HepG2 (cell line): ENCODE results near the gene TENT5A.

ENCODE experiments used
- MZF1 ChIP-seq: sonication (generic); formaldehyde crosslinking; IDR thresholded peaks from 2 replicates; pipeline ENCODE4 v1.8.1; 2023; ENCODE audit warnings: mild to moderate bottlenecking, missing genetic modification reagents, borderline replicate concordance
- SIN3A ChIP-seq: IDR thresholded peaks from 2 replicates; pipeline ENCODE4 v1.6.1; 2011; ENCODE audit warnings: low read depth, mild to moderate bottlenecking, control low read depth, low read length, borderline replicate concordance
- ZNF296 ChIP-seq: sonication (generic); formaldehyde crosslinking; conservative IDR thresholded peaks from 2 replicates; pipeline ENCODE4 v1.5.0; 2020; ENCODE audit warnings: mild to moderate bottlenecking, missing genetic modification reagents
- ZNF383 ChIP-seq: sonication (generic); formaldehyde crosslinking; IDR thresholded peaks from 2 replicates; pipeline ENCODE4 v1.4.0; 2020; ENCODE audit warnings: missing genetic modification reagents, mild to moderate bottlenecking, borderline replicate concordance
- TF ChIP-seq, protein P1 (sequence below): sonication (generic); formaldehyde crosslinking; IDR thresholded peaks from 2 replicates; pipeline ENCODE4 v1.8.1; 2022; ENCODE audit warnings: low read depth, mild to moderate bottlenecking, missing genetic modification reagents
- TF ChIP-seq, protein P2 (sequence below): sonication (generic); formaldehyde crosslinking; IDR thresholded peaks from 2 replicates; pipeline ENCODE4 v1.5.1; 2020; ENCODE audit warnings: mild to moderate bottlenecking, missing genetic modification reagents, moderate library complexity

DNA sequence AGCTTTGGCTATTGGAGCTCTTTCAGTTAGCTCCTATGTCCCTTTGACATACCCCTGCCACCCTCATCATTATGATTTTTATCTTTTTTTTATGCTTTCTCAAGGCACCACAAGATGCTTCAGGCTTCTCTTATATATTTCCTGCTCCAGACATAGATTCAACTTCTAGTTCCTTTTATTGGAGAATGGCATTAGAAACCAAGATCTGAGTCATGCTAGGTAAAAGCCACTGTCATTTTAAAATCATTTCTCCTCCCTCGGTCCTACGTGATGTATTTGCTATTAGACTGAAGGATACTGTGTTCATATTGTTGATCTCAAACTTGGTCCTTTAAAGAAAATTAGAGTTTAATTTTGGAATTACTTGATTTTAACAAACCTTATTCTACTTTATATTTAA lies 8.3 kb downstream of the TENT5A start:
- TF ChIP-seq ZNF296 (CRISPR knock-in tag) (no peak), SIN3A (no peak), ZNF383 (no peak), MZF1 (CRISPR knock-in tag) (no peak)
- TF ChIP-seq, protein P1, sequence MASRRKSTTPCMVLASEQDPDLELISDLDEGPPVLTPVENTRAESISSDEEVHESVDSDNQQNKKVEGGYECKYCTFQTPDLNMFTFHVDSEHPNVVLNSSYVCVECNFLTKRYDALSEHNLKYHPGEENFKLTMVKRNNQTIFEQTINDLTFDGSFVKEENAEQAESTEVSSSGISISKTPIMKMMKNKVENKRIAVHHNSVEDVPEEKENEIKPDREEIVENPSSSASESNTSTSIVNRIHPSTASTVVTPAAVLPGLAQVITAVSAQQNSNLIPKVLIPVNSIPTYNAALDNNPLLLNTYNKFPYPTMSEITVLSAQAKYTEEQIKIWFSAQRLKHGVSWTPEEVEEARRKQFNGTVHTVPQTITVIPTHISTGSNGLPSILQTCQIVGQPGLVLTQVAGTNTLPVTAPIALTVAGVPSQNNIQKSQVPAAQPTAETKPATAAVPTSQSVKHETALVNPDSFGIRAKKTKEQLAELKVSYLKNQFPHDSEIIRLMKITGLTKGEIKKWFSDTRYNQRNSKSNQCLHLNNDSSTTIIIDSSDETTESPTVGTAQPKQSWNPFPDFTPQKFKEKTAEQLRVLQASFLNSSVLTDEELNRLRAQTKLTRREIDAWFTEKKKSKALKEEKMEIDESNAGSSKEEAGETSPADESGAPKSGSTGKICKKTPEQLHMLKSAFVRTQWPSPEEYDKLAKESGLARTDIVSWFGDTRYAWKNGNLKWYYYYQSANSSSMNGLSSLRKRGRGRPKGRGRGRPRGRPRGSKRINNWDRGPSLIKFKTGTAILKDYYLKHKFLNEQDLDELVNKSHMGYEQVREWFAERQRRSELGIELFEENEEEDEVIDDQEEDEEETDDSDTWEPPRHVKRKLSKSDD (CRISPR knock-in tag): no peak
- TF ChIP-seq, protein P2, sequence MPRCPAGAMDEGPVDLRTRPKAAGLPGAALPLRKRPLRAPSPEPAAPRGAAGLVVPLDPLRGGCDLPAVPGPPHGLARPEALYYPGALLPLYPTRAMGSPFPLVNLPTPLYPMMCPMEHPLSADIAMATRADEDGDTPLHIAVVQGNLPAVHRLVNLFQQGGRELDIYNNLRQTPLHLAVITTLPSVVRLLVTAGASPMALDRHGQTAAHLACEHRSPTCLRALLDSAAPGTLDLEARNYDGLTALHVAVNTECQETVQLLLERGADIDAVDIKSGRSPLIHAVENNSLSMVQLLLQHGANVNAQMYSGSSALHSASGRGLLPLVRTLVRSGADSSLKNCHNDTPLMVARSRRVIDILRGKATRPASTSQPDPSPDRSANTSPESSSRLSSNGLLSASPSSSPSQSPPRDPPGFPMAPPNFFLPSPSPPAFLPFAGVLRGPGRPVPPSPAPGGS (CRISPR knock-in tag): no peak
